Ascending aorta (tissue), 2 donors: ENCODE results near the gene FGGY. TPM values are rescaled to one million over a fixed set of nuclear protein-coding genes. Genes with fewer than 3 reads are reported as not detected.
A peak's percentile ranks its signal among the peaks of the same experiment; 100 is the strongest.

Experiments used
- DNase-seq, 2 donors: peaks; one replicate each; pipeline ENCODE4 v3.0.0-alpha.2; 2019; ENCODE audit warnings: low spot score in 2 of 2
- H3K27ac ChIP-seq, 2 donors: fragments of 200-600 bp; sonication (generic); one replicate each; pipeline ENCODE4 v1.5.1; 2016 to 2017; ENCODE audit warnings: mild to moderate bottlenecking in 1 of 2
- H3K27me3 ChIP-seq: fragments of 200-600 bp; sonication (generic); one replicate; pipeline ENCODE4 v1.5.1; 2017
- H3K36me3 ChIP-seq, 2 donors: fragments of 200-600 bp; sonication (generic); one replicate each; pipeline ENCODE4 v1.5.1; 2016
- H3K4me1 ChIP-seq, 2 donors: fragments of 200-600 bp; sonication (generic); one replicate each; pipeline ENCODE4 v1.5.1; 2016 to 2017; ENCODE audit warnings: mild to moderate bottlenecking in 1 of 2
- H3K4me3 ChIP-seq, 2 donors: fragments of 200-600 bp; sonication (generic); one replicate each; pipeline ENCODE4 v1.5.1; 2016 to 2017; ENCODE audit warnings: mild to moderate bottlenecking in 1 of 2
- H3K9me3 ChIP-seq, 2 donors: fragments of 200-600 bp; sonication (generic); one replicate each; pipeline ENCODE4 v1.5.1; 2016
- CTCF ChIP-seq, 3 experiments: fragments of 200-600 bp in 2 of 3; fragments of 450-650 bp in 1 of 3; sonication (generic) in 2 of 3; IDR thresholded peaks; one replicate each; pipeline ENCODE4 v1.5.1; 2016 to 2019; ENCODE audit warnings: antibody characterized with exemption in 3 of 3, mild to moderate bottlenecking in 1 of 3, moderate library complexity in 1 of 3
- intact Hi-C: fragments of 100-400 bp; cut with DNase I; formaldehyde crosslinking; loops from one replicate; pipeline ENCODE4 v1.15.1; 2023
- total RNA-seq: library from RNA; depleted of rRNA; stranded (reverse); fragments of >200 nt; gene quantifications from one replicate; pipeline ENCODE4 v1.1.0, GENCODE V29; 2016

The FGGY gene
- total RNA-seq, 1 donor from 2014 or later, result 7.0 TPM

GRCh38 chr1:59309795-59310548 is 13.1 kb downstream of the FGGY start:
- Histone ChIP-seq H3K4me3 (peak overlapping the region in 1 of 2 donors; percentile 18), H3K27me3 (no peaks in the 10 kb centered on the region), H3K36me3 (no peaks in the 10 kb centered on the region), H3K4me1 (no peaks in the 10 kb centered on the region), H3K27ac (no peak overlapping the region), H3K9me3 (peaks cover 3 to 10% of the 10 kb centered on the region in 2 donors)
- intact Hi-C loops, result no loop called here
- DNase-seq, result no peak
- no peak for TF ChIP-seq CTCF (IDR thresholded peaks at IDR 0.05)

GRCh38 chr1:59310549-59311250 is 13.8 kb downstream of the FGGY start:
- Histone ChIP-seq H3K9me3 (peaks cover 0 to 2% of the 10 kb centered on the region in 2 donors), H3K27ac (no peak overlapping the region), H3K27me3 (no peaks in the 10 kb centered on the region), H3K4me1 (peaks cover 0 to 3% of the 10 kb centered on the region in 2 donors), H3K36me3 (no peaks in the 10 kb centered on the region), H3K4me3 (peak overlapping the region in 1 of 2 donors; percentile 18)
- intact Hi-C loops, result no loop called here
- no peak for TF ChIP-seq CTCF (IDR thresholded peaks at IDR 0.05)
- no peak for DNase-seq

GRCh38 chr1:59314776-59315528 is 18.1 kb downstream of the FGGY start:
- no peak overlapping the region for H3K27ac ChIP-seq
- peaks cover 0 to 9% of the 10 kb centered on the region in 2 donors for H3K4me1 ChIP-seq
- no peaks in the 10 kb centered on the region for H3K36me3 ChIP-seq
- H3K9me3 ChIP-seq, result no peaks in the 10 kb centered on the region
- no peak for TF ChIP-seq CTCF (IDR thresholded peaks at IDR 0.05)
- H3K27me3 ChIP-seq, result no peaks in the 10 kb centered on the region
- H3K4me3 ChIP-seq, result no peak overlapping the region
- intact Hi-C loops, result no loop called here
- no peak for DNase-seq

GRCh38 chr1:59315529-59316463 is 18.9 kb downstream of the FGGY start:
- H3K4me3 ChIP-seq, result peak overlapping the region in 1 of 2 donors; percentile 48
- DNase-seq, result no peak
- no peaks in the 10 kb centered on the region for H3K9me3 ChIP-seq
- no peaks in the 10 kb centered on the region for H3K27me3 ChIP-seq
- H3K27ac ChIP-seq, result peak overlapping the region; percentile 48 to 57
- no peak for TF ChIP-seq CTCF (IDR thresholded peaks at IDR 0.05)
- H3K36me3 ChIP-seq, result no peaks in the 10 kb centered on the region
- intact Hi-C loops, result no loop called here
- H3K4me1 ChIP-seq, result peaks cover 0 to 9% of the 10 kb centered on the region in 2 donors
